GM12801 (cell line): Measurements from ENCODE around the gene BCAS3.

Source experiments
- CTCF ChIP-seq: IDR thresholded peaks from one replicate; pipeline ENCODE4 v1.5.1; 2011; ENCODE audit warnings: control low read depth; ENCODE audit not compliant: insufficient read length; ENCODE audit errors: extremely low read depth

Gene BCAS3

GRCh38 chr17:61404913-61405685 is 727.4 kb downstream of the BCAS3 start:
- TF ChIP-seq CTCF: no peak

GRCh38 chr17:61405686-61406536 is 728.3 kb downstream of the BCAS3 start:
- TF ChIP-seq CTCF: no peak

- TF ChIP-seq CTCF: no peak
Observed at GRCh38 chr17:61406537-61406845, 728.8 kb downstream of the BCAS3 start.

GRCh38 chr17:61406971-61407911 is 729.6 kb downstream of the BCAS3 start:
- no peak for TF ChIP-seq CTCF

GRCh38 chr17:61408151-61409041 is 730.7 kb downstream of the BCAS3 start:
- no peak for TF ChIP-seq CTCF

- TF ChIP-seq CTCF: no peak
Observed at GRCh38 chr17:61409301-61410112, 731.9 kb downstream of the BCAS3 start.
